T-helper 2 cell treated with Interferon-gamma antibody and Interleukin-4, amounts not matched to agents 5 μg/mL and 100 μg/mL, for 36 hours (primary cell): Measurements from ENCODE around the gene KDM5A.
A peak's percentile ranks its signal among the peaks of the same experiment; 100 is the strongest.
"Not testable (repeated sequence)": the region's sequence is repeated elsewhere in the genome, so short reads cannot be mapped to it uniquely, and the experiment has no call there.

Experiments
- DNase-seq: peaks from one replicate; pipeline ENCODE4 v3.0.0; 2021; ENCODE audit warnings: low spot score
- H3K27ac Mint-ChIP-seq: one replicate; pipeline ENCODE4 v1.8.0; 2021; ENCODE audit warnings: mild to moderate bottlenecking, mixed read lengths
- H3K27me3 Mint-ChIP-seq: one replicate; pipeline ENCODE4 v1.8.0; 2021; ENCODE audit warnings: low read depth, mixed read lengths
- H3K36me3 Mint-ChIP-seq: one replicate; pipeline ENCODE4 v1.8.0; 2021; ENCODE audit warnings: low read depth, mixed read lengths
- H3K4me1 Mint-ChIP-seq: one replicate; pipeline ENCODE4 v1.8.0; 2021; ENCODE audit warnings: low read depth, mixed read lengths
- H3K4me3 Mint-ChIP-seq: one replicate; pipeline ENCODE4 v1.8.0; 2022; ENCODE audit warnings: mild to moderate bottlenecking, moderate library complexity, mixed read lengths
- H3K9me3 Mint-ChIP-seq: one replicate; pipeline ENCODE4 v1.8.0; 2021; ENCODE audit warnings: mixed read lengths

Gene KDM5A

GRCh38 chr12:308511-308910 is 80.6 kb downstream of the KDM5A start:
- no peak for DNase-seq
- H3K27ac Mint-ChIP-seq = no peak overlapping the region
- H3K9me3 Mint-ChIP-seq = no peaks in the 10 kb centered on the region
- H3K4me1 Mint-ChIP-seq = peaks cover 11% of the 10 kb centered on the region
- H3K27me3 Mint-ChIP-seq = no peaks in the 10 kb centered on the region
- peaks cover 80% of the 10 kb centered on the region for H3K36me3 Mint-ChIP-seq
- H3K4me3 Mint-ChIP-seq = no peak overlapping the region

- no peak for DNase-seq
- H3K9me3 Mint-ChIP-seq = peaks cover 3% of the 10 kb centered on the region
- H3K36me3 Mint-ChIP-seq = peaks cover 84% of the 10 kb centered on the region
- peaks cover 20% of the 10 kb centered on the region for H3K4me1 Mint-ChIP-seq
- no peak overlapping the region for H3K4me3 Mint-ChIP-seq
- no peak overlapping the region for H3K27ac Mint-ChIP-seq
- no peaks in the 10 kb centered on the region for H3K27me3 Mint-ChIP-seq
Observed at GRCh38 chr12:307406-307805, 81.7 kb downstream of the KDM5A start.

- Mint-ChIP-seq H3K27me3 (no peaks in the 10 kb centered on the region), H3K36me3 (peaks cover 87% of the 10 kb centered on the region), H3K4me3 (no peak overlapping the region), H3K9me3 (peaks cover 18% of the 10 kb centered on the region), H3K4me1 (peaks cover 45% of the 10 kb centered on the region), H3K27ac (no peak overlapping the region)
- no peak for DNase-seq
Observed at GRCh38 chr12:304805-305204, 84.3 kb downstream of the KDM5A start.

DNA sequence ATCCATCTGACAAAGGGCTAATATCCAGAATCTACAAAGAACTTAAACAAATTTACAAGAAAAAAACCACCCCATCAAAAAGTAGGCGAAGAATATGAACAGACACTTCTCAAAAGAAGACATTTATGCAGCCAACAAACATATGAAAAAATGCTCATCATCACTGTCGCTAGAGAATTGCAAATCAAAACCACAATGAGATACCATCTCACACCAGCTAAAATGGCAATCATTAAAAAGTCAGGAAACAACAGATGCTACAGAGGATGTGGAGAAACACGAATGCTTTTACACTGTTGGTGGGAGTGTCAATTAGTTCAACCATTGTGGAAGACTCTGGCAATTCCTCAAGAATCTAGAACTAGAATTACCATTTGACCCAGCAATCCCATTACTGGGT is 86.4 kb downstream of the KDM5A start:
- DNase-seq, H3K27me3 Mint-ChIP-seq: not testable (repeated sequence)
- Mint-ChIP-seq H3K36me3 (peaks cover 90% of the 10 kb centered on the region), H3K9me3 (peaks cover 30% of the 10 kb centered on the region), H3K27ac (peak overlapping the region; percentile 75), H3K4me3 (peak overlapping the region; percentile 62), H3K4me1 (peaks cover 45% of the 10 kb centered on the region)

DNA sequence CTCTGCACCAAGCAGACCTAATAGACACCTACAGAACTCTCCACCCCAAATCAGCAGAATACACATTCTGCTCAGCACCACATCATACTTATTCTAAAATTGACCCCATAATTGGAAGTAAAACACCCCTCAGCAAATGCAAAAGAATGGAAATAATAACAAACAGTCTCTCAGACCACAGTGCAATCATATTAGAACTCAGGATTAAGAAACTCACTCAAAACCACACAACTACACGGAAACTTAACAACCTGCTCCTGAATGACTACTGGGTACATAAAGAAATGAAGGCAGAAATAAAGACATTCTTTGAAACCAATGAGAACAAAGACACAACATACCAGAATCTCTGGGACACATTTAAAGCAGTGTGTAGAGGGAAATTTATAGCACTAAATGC is 89.0 kb downstream of the KDM5A start:
- peak overlapping the region; percentile 13 for H3K4me3 Mint-ChIP-seq
- H3K9me3 Mint-ChIP-seq = peaks cover 30% of the 10 kb centered on the region
- H3K27ac Mint-ChIP-seq, DNase-seq, H3K27me3 Mint-ChIP-seq: not testable (repeated sequence)
- H3K36me3 Mint-ChIP-seq = peaks cover 90% of the 10 kb centered on the region
- peaks cover 41% of the 10 kb centered on the region for H3K4me1 Mint-ChIP-seq

- Mint-ChIP-seq H3K36me3 (peaks cover 91% of the 10 kb centered on the region), H3K9me3 (peaks cover 30% of the 10 kb centered on the region), H3K4me1 (peaks cover 41% of the 10 kb centered on the region)
- H3K4me3 Mint-ChIP-seq, H3K27me3 Mint-ChIP-seq, DNase-seq, H3K27ac Mint-ChIP-seq: not testable (repeated sequence)
Observed at GRCh38 chr12:299511-299910, 89.6 kb downstream of the KDM5A start.

GRCh38 chr12:298059-298458 is 91.1 kb downstream of the KDM5A start:
- H3K4me3 Mint-ChIP-seq, H3K27me3 Mint-ChIP-seq, DNase-seq, H3K27ac Mint-ChIP-seq: not testable (repeated sequence)
- peaks cover 30% of the 10 kb centered on the region for H3K9me3 Mint-ChIP-seq
- peaks cover 31% of the 10 kb centered on the region for H3K4me1 Mint-ChIP-seq
- H3K36me3 Mint-ChIP-seq = peaks cover 89% of the 10 kb centered on the region

DNA sequence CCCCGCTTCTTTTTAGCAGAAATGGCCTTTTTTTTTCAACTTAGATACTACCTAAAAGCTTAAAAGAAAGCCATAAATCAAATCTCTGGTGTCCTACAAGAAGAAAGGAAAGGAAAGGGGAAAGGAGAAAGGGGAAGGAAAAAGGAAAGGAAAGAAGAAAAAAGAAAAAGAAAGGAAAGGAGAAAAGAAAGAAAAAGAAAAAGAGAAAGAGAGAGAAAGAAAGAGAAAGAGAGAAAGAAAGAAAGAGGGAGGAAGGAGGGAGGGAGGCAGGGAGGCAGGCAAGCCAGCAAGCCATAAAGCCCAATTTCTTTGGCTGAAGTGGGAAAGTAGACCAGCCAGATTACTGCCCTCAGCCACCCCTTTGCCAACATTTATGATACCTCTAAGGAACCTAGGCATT is 94.0 kb downstream of the KDM5A start:
- no peak overlapping the region for H3K4me3 Mint-ChIP-seq
- DNase-seq = no peak
- no peaks in the 10 kb centered on the region for H3K27me3 Mint-ChIP-seq
- H3K4me1 Mint-ChIP-seq = peaks cover 6% of the 10 kb centered on the region
- H3K9me3 Mint-ChIP-seq = peaks cover 15% of the 10 kb centered on the region
- peak overlapping the region; percentile 43 for H3K27ac Mint-ChIP-seq
- peaks cover 80% of the 10 kb centered on the region for H3K36me3 Mint-ChIP-seq

DNA sequence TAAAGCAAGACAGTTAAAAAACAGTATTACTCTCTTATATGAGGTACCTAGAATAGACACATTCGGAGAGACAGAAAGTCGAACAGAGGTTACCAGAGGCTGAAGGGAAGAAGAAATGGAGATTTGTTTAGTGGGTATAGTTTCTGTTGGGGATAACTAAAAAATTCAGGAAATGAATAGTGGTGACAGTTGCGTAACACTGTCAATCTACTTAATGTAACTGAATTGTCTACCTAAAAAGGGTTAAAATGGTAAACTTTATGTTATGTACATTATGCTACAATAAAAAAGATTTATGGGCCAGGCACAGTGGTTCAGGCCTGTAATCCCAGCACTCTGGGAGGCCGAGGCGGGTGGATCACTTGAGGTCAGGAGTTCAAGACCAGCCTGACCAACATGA is 95.9 kb downstream of the KDM5A start:
- H3K27me3 Mint-ChIP-seq = no peaks in the 10 kb centered on the region
- no peaks in the 10 kb centered on the region for H3K9me3 Mint-ChIP-seq
- H3K36me3 Mint-ChIP-seq = peaks cover 70% of the 10 kb centered on the region
- no peak overlapping the region for H3K27ac Mint-ChIP-seq
- no peak for DNase-seq
- peaks cover 4% of the 10 kb centered on the region for H3K4me1 Mint-ChIP-seq
- H3K4me3 Mint-ChIP-seq = no peak overlapping the region

DNA sequence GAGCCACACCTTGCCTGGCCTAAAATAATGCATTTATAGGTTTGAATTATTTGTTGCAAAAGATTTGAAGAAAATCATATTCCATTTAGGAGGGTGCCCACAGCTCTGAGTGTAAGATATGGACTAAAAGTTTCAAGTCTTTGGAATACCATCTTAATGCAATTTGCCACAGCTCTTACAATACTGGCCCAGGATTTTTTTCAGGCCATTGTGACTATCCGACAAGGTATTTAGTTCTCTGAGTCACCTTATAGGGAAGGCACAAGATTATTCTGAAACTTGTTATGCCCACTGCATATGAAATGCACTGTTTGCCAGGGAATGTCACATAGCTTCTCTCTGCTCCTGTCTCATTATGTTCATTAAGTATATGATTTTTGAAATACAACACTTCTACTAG is 96.9 kb downstream of the KDM5A start:
- H3K36me3 Mint-ChIP-seq = peaks cover 72% of the 10 kb centered on the region
- H3K27ac Mint-ChIP-seq = no peak overlapping the region
- no peak overlapping the region for H3K4me3 Mint-ChIP-seq
- DNase-seq = no peak
- H3K4me1 Mint-ChIP-seq = peaks cover 10% of the 10 kb centered on the region
- no peaks in the 10 kb centered on the region for H3K9me3 Mint-ChIP-seq
- H3K27me3 Mint-ChIP-seq = no peaks in the 10 kb centered on the region

DNA sequence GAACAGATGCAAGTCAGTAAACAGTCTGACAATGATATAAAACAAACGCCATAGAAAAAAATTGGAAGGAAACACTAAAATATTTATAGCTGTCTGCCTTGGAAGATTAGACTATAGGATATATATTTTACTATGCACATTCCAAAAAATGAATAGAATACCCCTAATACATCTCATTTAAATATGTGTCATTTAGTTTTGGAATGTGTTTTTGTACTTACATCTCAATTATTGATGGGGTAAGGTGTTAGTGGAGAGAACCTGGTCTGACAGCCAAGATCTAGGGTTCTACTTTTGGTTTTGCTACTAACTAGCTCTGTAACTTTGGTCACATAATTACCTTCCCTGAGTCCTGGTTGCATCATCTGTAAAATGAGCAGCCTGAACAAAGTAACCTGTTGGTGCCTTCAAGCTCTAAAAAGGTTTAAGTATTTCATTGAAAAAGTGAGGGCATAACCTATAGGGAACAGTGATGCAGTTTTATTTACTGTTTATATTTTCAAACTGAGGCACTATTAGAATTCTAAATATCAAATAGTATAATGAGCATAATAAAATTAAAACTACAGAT is 97.9 kb downstream of the KDM5A start:
- Mint-ChIP-seq H3K27me3 (no peaks in the 10 kb centered on the region), H3K4me1 (peaks cover 14% of the 10 kb centered on the region), H3K4me3 (no peak overlapping the region), H3K27ac (no peak overlapping the region), H3K36me3 (peaks cover 73% of the 10 kb centered on the region), H3K9me3 (no peaks in the 10 kb centered on the region)
- no peak for DNase-seq

GRCh38 chr12:288687-289086 is 100.4 kb downstream of the KDM5A start:
- Mint-ChIP-seq H3K27ac (no peak overlapping the region), H3K9me3 (no peaks in the 10 kb centered on the region), H3K4me1 (peaks cover 17% of the 10 kb centered on the region), H3K36me3 (peaks cover 72% of the 10 kb centered on the region), H3K4me3 (no peak overlapping the region), H3K27me3 (no peaks in the 10 kb centered on the region)
- no peak for DNase-seq

- H3K36me3 Mint-ChIP-seq = peaks cover 68% of the 10 kb centered on the region
- H3K4me1 Mint-ChIP-seq = peaks cover 17% of the 10 kb centered on the region
- H3K4me3 Mint-ChIP-seq = no peak overlapping the region
- peak overlapping the region; percentile 13 for H3K27ac Mint-ChIP-seq
- H3K9me3 Mint-ChIP-seq = no peaks in the 10 kb centered on the region
- H3K27me3 Mint-ChIP-seq = no peaks in the 10 kb centered on the region
- no peak for DNase-seq
Observed at GRCh38 chr12:286531-287300, 102.4 kb downstream of the KDM5A start.

- DNase-seq = no peak
- H3K4me1 Mint-ChIP-seq = no peaks in the 10 kb centered on the region
- H3K36me3 Mint-ChIP-seq = peaks cover 18% of the 10 kb centered on the region
- H3K4me3 Mint-ChIP-seq = no peak overlapping the region
- no peaks in the 10 kb centered on the region for H3K9me3 Mint-ChIP-seq
- no peaks in the 10 kb centered on the region for H3K27me3 Mint-ChIP-seq
- no peak overlapping the region for H3K27ac Mint-ChIP-seq
Observed at GRCh38 chr12:278046-278445, 111.1 kb downstream of the KDM5A start.

DNA sequence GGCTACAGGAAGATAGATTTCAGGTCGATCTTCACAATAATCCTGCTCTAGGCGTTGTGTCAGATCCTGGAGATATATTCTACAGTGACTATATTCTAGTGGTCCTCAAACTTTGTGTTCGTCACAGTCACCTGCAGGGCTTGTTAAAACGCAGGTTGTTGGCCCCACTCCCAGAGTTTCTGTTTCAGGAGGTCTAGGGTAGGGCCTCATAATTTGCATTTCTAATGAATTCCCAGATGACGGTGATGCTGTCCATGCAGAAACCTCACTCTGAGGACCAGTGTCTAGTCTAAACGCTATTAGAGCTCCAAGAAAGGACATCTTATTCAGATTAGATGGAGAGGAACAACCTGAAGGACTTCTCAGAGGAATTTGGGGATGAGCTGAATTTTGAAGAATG is 113.3 kb downstream of the KDM5A start:
- Mint-ChIP-seq H3K27me3 (no peaks in the 10 kb centered on the region), H3K4me1 (peaks cover 2% of the 10 kb centered on the region), H3K36me3 (peaks cover 9% of the 10 kb centered on the region), H3K4me3 (no peak overlapping the region), H3K27ac (no peak overlapping the region), H3K9me3 (no peaks in the 10 kb centered on the region)
- DNase-seq = no peak
